HG02973 (cell line): ENCODE results near the gene MEIOB.
"Not testable (repeated sequence)": the region's sequence is repeated elsewhere in the genome, so short reads cannot be mapped to it uniquely, and the experiment has no call there.

Experiments
- ATAC-seq: cut with Tn5 transposase; IDR thresholded peaks from one replicate; pipeline ENCODE4 v1.9.1; 2021; ENCODE audit warnings: moderate library complexity; ENCODE audit not compliant: unreplicated experiment

MEIOB gene

GRCh38 chr16:1908184-1908583, 36.2 kb upstream of the MEIOB start:
- no peak for ATAC-seq

DNA sequence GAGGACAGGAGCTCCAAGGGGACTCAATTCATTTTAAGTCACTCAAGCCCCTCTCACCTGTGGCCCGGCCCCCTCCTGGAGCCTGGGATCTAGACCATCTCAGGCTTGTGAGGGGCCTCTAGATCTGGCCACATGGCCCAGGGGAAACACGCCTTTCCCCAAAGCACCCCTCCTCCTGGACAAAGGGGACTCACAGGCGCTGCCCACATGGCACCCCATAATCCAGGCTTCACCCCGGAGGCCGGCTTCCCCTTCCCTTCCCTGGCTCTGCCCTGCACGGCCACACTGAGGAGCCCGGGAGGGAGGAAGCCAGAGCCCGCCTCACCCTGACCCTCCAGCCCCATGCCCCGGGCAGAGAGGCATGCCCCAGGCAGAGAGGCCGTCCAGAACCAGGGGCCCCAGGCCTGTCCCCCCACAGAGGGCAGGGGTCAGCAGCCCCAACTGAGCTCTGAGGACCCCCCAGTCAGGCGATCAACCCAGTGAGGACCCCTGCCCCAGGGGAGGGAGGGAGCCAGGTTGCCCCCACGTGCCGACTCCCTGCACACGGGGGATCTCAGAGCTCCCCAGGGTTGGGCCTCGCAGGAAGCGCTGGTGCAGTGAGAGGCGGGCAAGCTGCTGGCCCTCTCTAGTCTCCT, 35.4 kb upstream of the MEIOB start:
- no peak for ATAC-seq

GRCh38 chr16:1906846-1907165, 34.8 kb upstream of the MEIOB start:
- ATAC-seq, result no peak

GRCh38 chr16:1906055-1906845, 34.3 kb upstream of the MEIOB start:
- no peak for ATAC-seq

DNA sequence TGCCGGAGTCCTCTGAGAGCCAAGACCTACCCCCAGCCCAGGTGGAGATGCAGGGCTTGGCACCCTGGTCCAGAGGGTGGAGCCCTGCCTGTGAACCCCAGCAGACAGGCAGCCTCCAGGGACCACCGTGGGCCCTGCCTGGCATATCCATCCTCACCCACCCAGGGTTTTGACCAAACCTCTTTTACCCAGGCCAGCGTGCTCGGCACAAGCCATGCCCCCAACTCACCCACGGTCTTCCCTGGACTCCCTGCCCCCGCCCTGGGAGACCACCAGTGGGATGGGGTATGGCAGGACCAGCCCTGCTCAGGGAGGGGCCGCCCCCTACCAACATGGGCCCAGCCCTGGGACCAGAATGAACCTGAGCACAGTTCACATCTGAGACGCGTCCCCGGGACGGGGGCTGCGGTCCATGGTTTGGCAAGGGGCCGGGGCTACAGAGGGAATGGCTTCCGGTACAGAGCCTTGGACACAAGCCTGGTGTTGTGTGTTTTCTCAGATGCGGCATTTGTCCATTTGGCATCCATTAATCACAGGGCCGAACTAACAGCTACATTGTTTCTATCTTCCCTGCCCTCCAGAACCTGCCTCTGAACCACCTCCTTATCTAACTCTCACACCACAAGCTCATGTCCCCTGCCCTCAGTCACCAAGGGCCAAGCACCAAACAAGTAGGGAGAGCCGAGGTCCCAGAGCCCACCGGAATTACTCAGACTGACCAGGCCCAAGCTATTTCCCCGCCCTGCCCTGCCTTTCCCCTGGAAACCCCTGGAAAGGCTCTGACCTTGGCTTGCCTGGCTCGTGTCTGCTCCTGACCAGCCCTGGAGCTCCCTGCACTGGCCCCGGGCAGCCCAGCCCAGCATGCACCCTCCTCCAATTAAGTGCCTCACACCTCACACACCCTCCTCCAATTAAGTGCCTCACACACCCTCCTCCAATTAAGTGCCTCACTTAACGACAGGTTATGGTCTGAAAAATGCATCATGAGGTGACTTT, 32.2 kb upstream of the MEIOB start:
- no peak for ATAC-seq

- ATAC-seq, result no peak
Observed at GRCh38 chr16:1903220-1903574, 31.2 kb upstream of the MEIOB start.

GRCh38 chr16:1902547-1903219, 30.7 kb upstream of the MEIOB start:
- ATAC-seq, result no peak

DNA sequence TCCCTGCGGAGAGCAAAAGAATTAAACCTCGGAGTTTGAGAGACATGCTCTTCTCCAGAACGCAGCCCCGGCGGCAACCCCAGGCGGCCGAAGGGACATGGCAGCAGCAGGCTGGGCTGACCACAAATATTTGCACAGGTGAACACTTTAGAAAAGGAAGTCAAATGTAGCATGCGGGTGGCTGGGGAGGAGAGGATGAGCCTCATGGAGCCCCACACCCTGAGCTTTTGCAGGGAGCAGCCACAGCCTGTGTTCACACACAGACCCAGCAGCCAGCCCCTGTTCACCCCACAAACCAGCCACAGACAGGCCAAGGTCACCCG, 28.4 kb upstream of the MEIOB start:
- ATAC-seq, result no peak

DNA sequence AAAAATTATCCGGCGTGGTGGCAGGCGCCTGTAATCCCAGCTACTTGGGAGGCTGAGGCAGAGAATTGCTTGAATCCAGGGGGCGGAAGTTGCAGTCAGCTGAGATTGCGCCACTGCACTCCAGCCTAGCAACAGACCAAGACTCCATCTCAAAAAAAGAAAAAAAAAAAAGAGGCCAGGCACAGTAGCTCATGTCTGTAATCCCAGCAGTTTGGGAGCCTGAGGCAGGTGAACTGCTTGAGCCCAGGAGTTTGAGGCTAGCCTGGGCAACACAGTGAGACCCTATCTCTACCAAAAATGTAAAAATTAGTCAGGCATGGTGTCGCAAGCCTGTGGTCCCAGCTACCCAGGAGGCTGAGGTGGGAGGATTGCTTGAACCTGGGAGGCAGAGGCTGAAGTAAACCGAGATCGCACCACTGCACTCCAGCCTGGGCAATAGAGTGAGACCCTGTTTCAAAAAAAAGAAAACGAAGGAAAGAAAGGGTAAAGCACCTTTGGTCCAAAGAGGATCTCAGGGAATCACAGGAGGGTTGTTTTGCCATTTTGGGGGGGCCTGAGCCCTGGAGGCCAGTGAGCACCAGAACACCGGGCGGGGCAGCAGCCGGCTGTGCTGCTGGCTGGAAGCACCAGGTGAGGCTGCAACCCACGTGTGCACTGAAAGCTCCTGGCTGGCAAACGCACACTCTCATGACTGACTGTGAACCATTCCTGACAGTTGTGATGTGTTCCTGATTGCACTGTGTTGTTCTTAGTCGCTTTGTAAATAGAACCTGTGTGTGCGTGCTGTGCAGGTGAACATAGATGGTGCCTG, 27.9 kb upstream of the MEIOB start:
- no peak for ATAC-seq

GRCh38 chr16:1897692-1898091, 25.7 kb upstream of the MEIOB start:
- not testable (repeated sequence) for ATAC-seq

- ATAC-seq, result no peak
Observed at GRCh38 chr16:1895949-1896675, 24.1 kb upstream of the MEIOB start.

DNA sequence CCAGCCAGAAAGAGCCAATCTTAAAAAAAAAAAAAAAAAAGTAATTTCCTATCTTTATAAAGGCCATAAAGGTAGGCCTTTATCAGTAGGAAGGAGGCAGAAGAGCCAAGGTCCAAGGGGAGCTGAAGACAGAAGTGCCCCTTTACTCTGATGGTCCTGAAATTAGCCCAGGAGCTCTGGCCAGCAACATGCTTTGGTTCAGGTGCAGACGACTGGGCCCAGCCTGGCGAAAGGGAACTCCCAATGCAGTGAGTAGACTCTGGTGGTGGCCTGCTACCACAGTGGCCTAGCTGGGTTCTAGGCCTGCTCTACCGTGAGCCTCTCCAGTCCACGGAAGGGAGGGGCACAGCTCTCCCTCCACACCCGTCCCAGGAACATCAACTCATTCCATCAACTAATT, 23.1 kb upstream of the MEIOB start:
- no peak for ATAC-seq

- ATAC-seq, result no peak
Observed at GRCh38 chr16:1890708-1891050, 18.7 kb upstream of the MEIOB start.

GRCh38 chr16:1890024-1890707, 18.2 kb upstream of the MEIOB start:
- no peak for ATAC-seq

GRCh38 chr16:1887711-1888354, 15.9 kb upstream of the MEIOB start:
- no peak for ATAC-seq

DNA sequence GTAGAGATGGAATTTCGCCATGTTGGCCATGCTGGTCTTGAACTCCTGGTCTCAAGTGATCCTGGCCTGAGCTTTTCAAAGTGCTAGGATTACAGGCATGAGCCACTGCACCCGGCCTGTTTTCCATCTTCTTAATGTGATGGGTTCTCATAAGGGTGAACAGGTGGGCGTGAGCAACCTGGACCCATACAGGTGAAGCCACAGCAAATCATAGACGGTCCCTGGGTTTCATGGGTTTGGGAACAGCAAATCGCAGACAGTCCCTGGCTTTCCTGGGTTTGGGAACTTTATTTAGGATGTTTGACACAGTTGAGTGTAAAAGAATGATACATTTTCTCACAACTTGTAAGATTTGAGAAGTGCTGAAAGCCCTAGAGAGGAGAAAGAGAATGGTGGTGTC, 12.9 kb upstream of the MEIOB start:
- ATAC-seq, result no peak

GRCh38 chr16:1884155-1884760, 12.3 kb upstream of the MEIOB start:
- no peak for ATAC-seq

DNA sequence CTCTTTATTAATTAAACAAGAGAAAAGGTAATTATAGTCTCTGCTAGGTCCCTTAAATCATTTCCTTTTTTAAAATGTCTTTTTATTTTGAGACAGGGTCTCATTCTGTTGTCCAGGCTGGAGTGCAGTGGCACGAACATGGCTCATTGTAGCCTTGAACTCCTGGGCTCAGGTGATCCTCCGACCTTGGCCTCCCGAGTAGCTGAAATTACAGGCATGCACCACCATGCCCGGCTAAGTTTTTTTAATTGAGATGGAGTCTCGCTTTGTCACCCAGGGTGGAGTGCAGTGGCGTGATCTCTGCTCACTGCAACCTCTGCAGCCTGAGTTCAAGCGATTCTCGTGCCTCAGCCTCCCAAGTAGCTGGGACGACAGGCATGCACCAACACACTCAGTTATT, 9.2 kb upstream of the MEIOB start:
- not testable (repeated sequence) for ATAC-seq
